Stimulated activated CD8-positive, alpha-beta memory T cell treated with anti-CD3 and anti-CD28 coated beads, Interleukin-4, amount 100 ng/mL, for 4 hours (primary cell): ENCODE results near the gene SLC66A2.
"Not testable (repeated sequence)": the region's sequence is repeated elsewhere in the genome, so short reads cannot be mapped to it uniquely, and the experiment has no call there.

Source experiments
- DNase-seq, 2 donors: peaks; one replicate each; pipeline ENCODE4 v3.0.0-alpha.2; 2020; ENCODE audit warnings: low read depth in 2 of 2, low spot score in 1 of 2

Gene SLC66A2

GRCh38 chr18:79883461-79884293 lies 67.8 kb downstream of the SLC66A2 start:
- no peak for DNase-seq

GRCh38 chr18:79882522-79883241 lies 68.8 kb downstream of the SLC66A2 start:
- DNase-seq: no peak

GRCh38 chr18:79881695-79882094 lies 69.8 kb downstream of the SLC66A2 start:
- no peak for DNase-seq

- DNase-seq: no peak
Measured at GRCh38 chr18:79879566-79879965, 71.9 kb downstream of the SLC66A2 start.

GRCh38 chr18:79878741-79879378 lies 72.6 kb downstream of the SLC66A2 start:
- no peak for DNase-seq

GRCh38 chr18:79878246-79878645 lies 73.2 kb downstream of the SLC66A2 start:
- not testable (repeated sequence) for DNase-seq

- no peak for DNase-seq
Measured at GRCh38 chr18:79877163-79878091, 74.0 kb downstream of the SLC66A2 start.

- DNase-seq: no peak
Measured at GRCh38 chr18:79876497-79876896, 75.0 kb downstream of the SLC66A2 start.

- no peak for DNase-seq
Measured at GRCh38 chr18:79875931-79876461, 75.5 kb downstream of the SLC66A2 start.

- no peak for DNase-seq
Measured at GRCh38 chr18:79875531-79875919, 75.9 kb downstream of the SLC66A2 start.

- DNase-seq: no peak
Measured at GRCh38 chr18:79874553-79875530, 76.6 kb downstream of the SLC66A2 start.

GRCh38 chr18:79873449-79874110 lies 77.9 kb downstream of the SLC66A2 start:
- DNase-seq: no peak

GRCh38 chr18:79872527-79873444 lies 78.7 kb downstream of the SLC66A2 start:
- DNase-seq: no peak

- DNase-seq: no peak
Measured at GRCh38 chr18:79871481-79872091, 79.9 kb downstream of the SLC66A2 start.

- no peak for DNase-seq
Measured at GRCh38 chr18:79871026-79871390, 80.4 kb downstream of the SLC66A2 start.

- DNase-seq: no peak
Measured at GRCh38 chr18:79870301-79871025, 81.0 kb downstream of the SLC66A2 start.
